Mucosa of rectum (tissue), 2 donors: ENCODE data around the gene ADORA1.

Experiments
- H3K27ac ChIP-seq, 2 donors: one replicate each; pipeline ENCODE4 v1.7.0; 2013; ENCODE audit warnings: inconsistent platforms in 2 of 2, low read depth in 2 of 2, low read length in 2 of 2
- H3K27me3 ChIP-seq, 2 donors: one replicate each; pipeline ENCODE4 v1.7.0; 2013; ENCODE audit warnings: low read length in 2 of 2; ENCODE audit not compliant: control insufficient read depth in 2 of 2, insufficient read depth in 2 of 2
- H3K36me3 ChIP-seq, 2 donors: one replicate each; pipeline ENCODE4 v1.7.0; 2013; ENCODE audit warnings: low read length in 2 of 2; ENCODE audit not compliant: control insufficient read depth in 2 of 2, insufficient read depth in 2 of 2
- H3K4me1 ChIP-seq, 2 donors: one replicate each; pipeline ENCODE4 v1.7.0; 2013; ENCODE audit warnings: low read length in 2 of 2, mild to moderate bottlenecking in 1 of 2; ENCODE audit not compliant: control insufficient read depth in 2 of 2, insufficient read depth in 2 of 2
- H3K4me3 ChIP-seq, 2 donors: one replicate each; pipeline ENCODE4 v1.7.0; 2013; ENCODE audit warnings: low read length in 2 of 2
- H3K9ac ChIP-seq, 2 donors: one replicate each; pipeline ENCODE4 v1.7.0; 2013; ENCODE audit warnings: low read length in 2 of 2, low read depth in 1 of 2, mild to moderate bottlenecking in 1 of 2
- H3K9me3 ChIP-seq, 2 donors: one replicate each; pipeline ENCODE4 v1.7.0; 2013; ENCODE audit warnings: low read length in 2 of 2; ENCODE audit not compliant: control insufficient read depth in 2 of 2
- donor health status: healthy.
- donor health status: Normal muscosa, but diverticular disease.

Gene ADORA1

GRCh38 chr1:203121186-203122015 lies 6.1 kb upstream of the ADORA1 start:
- H3K4me1 ChIP-seq: peaks cover 0 to under 1% of the 10 kb centered on the region in 2 donors
- no peak overlapping the region for H3K4me3 ChIP-seq
- H3K27ac ChIP-seq: no peak overlapping the region
- no peaks in the 10 kb centered on the region for H3K9me3 ChIP-seq
- no peak overlapping the region for H3K9ac ChIP-seq
- no peaks in the 10 kb centered on the region for H3K36me3 ChIP-seq
- H3K27me3 ChIP-seq: peaks cover 22 to 24% of the 10 kb centered on the region in 2 donors

- no peak overlapping the region for H3K4me3 ChIP-seq
- H3K36me3 ChIP-seq: no peaks in the 10 kb centered on the region
- H3K9me3 ChIP-seq: no peaks in the 10 kb centered on the region
- peaks cover 22 to 30% of the 10 kb centered on the region in 2 donors for H3K27me3 ChIP-seq
- no peak overlapping the region for H3K9ac ChIP-seq
- H3K4me1 ChIP-seq: peaks cover 3% of the 10 kb centered on the region in 2 donors
- H3K27ac ChIP-seq: no peak overlapping the region
Observed at GRCh38 chr1:203122159-203122558, 5.4 kb upstream of the ADORA1 start.

- Histone ChIP-seq H3K27me3 (peaks cover 18 to 32% of the 10 kb centered on the region in 2 donors), H3K9ac (no peak overlapping the region), H3K4me1 (peaks cover 10 to 12% of the 10 kb centered on the region in 2 donors), H3K36me3 (no peaks in the 10 kb centered on the region), H3K27ac (no peak overlapping the region), H3K9me3 (no peaks in the 10 kb centered on the region), H3K4me3 (no peak overlapping the region)
Observed at GRCh38 chr1:203124011-203124410, 3.5 kb upstream of the ADORA1 start.

- Histone ChIP-seq H3K9me3 (no peaks in the 10 kb centered on the region), H3K4me3 (no peak overlapping the region), H3K27me3 (peaks cover 17 to 31% of the 10 kb centered on the region in 2 donors), H3K4me1 (peaks cover 10 to 12% of the 10 kb centered on the region in 2 donors), H3K9ac (no peak overlapping the region), H3K36me3 (no peaks in the 10 kb centered on the region), H3K27ac (no peak overlapping the region)
Observed at GRCh38 chr1:203124546-203125317, 2.8 kb upstream of the ADORA1 start.

GRCh38 chr1:203126151-203126865 lies 1.2 kb upstream of the ADORA1 start:
- peaks cover 17 to 23% of the 10 kb centered on the region in 2 donors for H3K27me3 ChIP-seq

GRCh38 chr1:203126866-203127665 lies 460 bp upstream of the ADORA1 start:
- H3K27ac ChIP-seq: no peak overlapping the region
- no peaks in the 10 kb centered on the region for H3K9me3 ChIP-seq
- no peak overlapping the region for H3K9ac ChIP-seq
- no peaks in the 10 kb centered on the region for H3K36me3 ChIP-seq
- H3K27me3 ChIP-seq: peaks cover 17 to 22% of the 10 kb centered on the region in 2 donors
- H3K4me3 ChIP-seq: no peak overlapping the region
- H3K4me1 ChIP-seq: peaks cover 12 to 13% of the 10 kb centered on the region in 2 donors

More at GRCh38 chr1:203126151-203126865, 1.2 kb upstream of the ADORA1 start:
- H3K36me3 ChIP-seq: no peaks in the 10 kb centered on the region
- no peak overlapping the region for H3K27ac ChIP-seq
- H3K4me3 ChIP-seq: no peak overlapping the region
- H3K9me3 ChIP-seq: no peaks in the 10 kb centered on the region
- no peak overlapping the region for H3K9ac ChIP-seq
- H3K4me1 ChIP-seq: peaks cover 12 to 13% of the 10 kb centered on the region in 2 donors

- no peak overlapping the region for H3K27ac ChIP-seq
- peaks cover 17 to 22% of the 10 kb centered on the region in 2 donors for H3K27me3 ChIP-seq
- H3K4me1 ChIP-seq: peaks cover 12 to 13% of the 10 kb centered on the region in 2 donors
Observed at GRCh38 chr1:203128431-203128715, 847 bp downstream of the ADORA1 start.

GRCh38 chr1:203128716-203129500 lies 1.4 kb downstream of the ADORA1 start:
- peaks cover 17 to 22% of the 10 kb centered on the region in 2 donors for H3K27me3 ChIP-seq
- H3K36me3 ChIP-seq: no peaks in the 10 kb centered on the region
- peak overlapping the region in 1 of 2 donors; percentile 31 for H3K4me3 ChIP-seq
- peak overlapping the region in 1 of 2 donors; percentile 20 for H3K9ac ChIP-seq
- H3K4me1 ChIP-seq: peaks cover 12 to 13% of the 10 kb centered on the region in 2 donors
- H3K27ac ChIP-seq: no peak overlapping the region
- H3K9me3 ChIP-seq: no peaks in the 10 kb centered on the region

More at GRCh38 chr1:203128431-203128715, 847 bp downstream of the ADORA1 start:
- H3K36me3 ChIP-seq: no peaks in the 10 kb centered on the region
- no peaks in the 10 kb centered on the region for H3K9me3 ChIP-seq
- H3K4me3 ChIP-seq: peak overlapping the region in 1 of 2 donors; percentile 31
- peak overlapping the region in 1 of 2 donors; percentile 20 for H3K9ac ChIP-seq
